GM06990 (cell line): ENCODE results near the gene DACH1.

Experiments
- DNase-seq: peaks from one replicate; pipeline ENCODE4 v3.0.0-alpha.2; 2011; ENCODE audit not compliant: insufficient read length; ENCODE audit errors: extremely low read depth
- H3K27me3 ChIP-seq: replicated peaks from 2 replicates; pipeline ENCODE4 v1.6.0; 2011; ENCODE audit warnings: low read length; ENCODE audit not compliant: control insufficient read depth, insufficient read depth
- H3K36me3 ChIP-seq: 2 replicates; pipeline ENCODE4 v1.5.1; 2011; ENCODE audit warnings: low read length; ENCODE audit not compliant: control insufficient read depth, insufficient read depth
- H3K4me3 ChIP-seq: replicated peaks from 2 replicates; pipeline ENCODE4 v1.5.1; 2011; ENCODE audit warnings: low read depth, mild to moderate bottlenecking, control low read depth, low read length
- CTCF ChIP-seq: IDR thresholded peaks from 2 replicates; pipeline ENCODE4 v1.5.1; 2011; ENCODE audit warnings: low read length, control low read depth, mild to moderate bottlenecking, inconsistent platforms; ENCODE audit not compliant: insufficient read depth, poor library complexity, severe bottlenecking

The DACH1 gene

GRCh38 chr13:71611292-71611691 lies 255.7 kb downstream of the DACH1 start:
- no peak for DNase-seq

GRCh38 chr13:71610876-71611275 lies 256.1 kb downstream of the DACH1 start:
- Histone ChIP-seq H3K4me3 (no peak overlapping the region), H3K27me3 (no peaks in the 10 kb centered on the region), H3K36me3 (no peaks in the 10 kb centered on the region)
- no peak for TF ChIP-seq CTCF
- no peak for DNase-seq

More at GRCh38 chr13:71611292-71611691, 255.7 kb downstream of the DACH1 start:
- Histone ChIP-seq H3K36me3 (no peaks in the 10 kb centered on the region), H3K4me3 (no peak overlapping the region), H3K27me3 (no peaks in the 10 kb centered on the region)
- TF ChIP-seq CTCF, result no peak

GRCh38 chr13:71609271-71609670 lies 257.7 kb downstream of the DACH1 start:
- no peaks in the 10 kb centered on the region for H3K27me3 ChIP-seq
- H3K36me3 ChIP-seq, result no peaks in the 10 kb centered on the region
- no peak for TF ChIP-seq CTCF
- no peak overlapping the region for H3K4me3 ChIP-seq
- no peak for DNase-seq

- Histone ChIP-seq H3K4me3 (no peak overlapping the region), H3K27me3 (no peaks in the 10 kb centered on the region), H3K36me3 (no peaks in the 10 kb centered on the region)
- TF ChIP-seq CTCF, result no peak
- DNase-seq, result no peak
Observed at GRCh38 chr13:71607575-71607974, 259.4 kb downstream of the DACH1 start.

- no peaks in the 10 kb centered on the region for H3K36me3 ChIP-seq
- H3K4me3 ChIP-seq, result no peak overlapping the region
- TF ChIP-seq CTCF, result no peak
- no peaks in the 10 kb centered on the region for H3K27me3 ChIP-seq
- no peak for DNase-seq
Observed at GRCh38 chr13:71606818-71607217, 260.2 kb downstream of the DACH1 start.

- H3K4me3 ChIP-seq, result no peak overlapping the region
- H3K36me3 ChIP-seq, result no peaks in the 10 kb centered on the region
- H3K27me3 ChIP-seq, result no peaks in the 10 kb centered on the region
- DNase-seq, result no peak
- no peak for TF ChIP-seq CTCF
Observed at GRCh38 chr13:71605744-71606143, 261.3 kb downstream of the DACH1 start.
